ENCODE data around the gene CASP2. TPM values are rescaled to one million over a fixed set of nuclear protein-coding genes. Genes with fewer than 3 reads are reported as not detected.

Gene CASP2
- polyA plus RNA-seq, 1 experiment, result 16.0 TPM

- ChIA-PET POLR2A (no interaction called here), CTCF (interaction anchor here (1.2 to 1.7 kb wide), 2 partner anchors 9 to 49 kb away, joined by 3 to 4 read pairs; partner anchors contain the start of gene CASP2)
- TF ChIP-seq, protein P1, sequence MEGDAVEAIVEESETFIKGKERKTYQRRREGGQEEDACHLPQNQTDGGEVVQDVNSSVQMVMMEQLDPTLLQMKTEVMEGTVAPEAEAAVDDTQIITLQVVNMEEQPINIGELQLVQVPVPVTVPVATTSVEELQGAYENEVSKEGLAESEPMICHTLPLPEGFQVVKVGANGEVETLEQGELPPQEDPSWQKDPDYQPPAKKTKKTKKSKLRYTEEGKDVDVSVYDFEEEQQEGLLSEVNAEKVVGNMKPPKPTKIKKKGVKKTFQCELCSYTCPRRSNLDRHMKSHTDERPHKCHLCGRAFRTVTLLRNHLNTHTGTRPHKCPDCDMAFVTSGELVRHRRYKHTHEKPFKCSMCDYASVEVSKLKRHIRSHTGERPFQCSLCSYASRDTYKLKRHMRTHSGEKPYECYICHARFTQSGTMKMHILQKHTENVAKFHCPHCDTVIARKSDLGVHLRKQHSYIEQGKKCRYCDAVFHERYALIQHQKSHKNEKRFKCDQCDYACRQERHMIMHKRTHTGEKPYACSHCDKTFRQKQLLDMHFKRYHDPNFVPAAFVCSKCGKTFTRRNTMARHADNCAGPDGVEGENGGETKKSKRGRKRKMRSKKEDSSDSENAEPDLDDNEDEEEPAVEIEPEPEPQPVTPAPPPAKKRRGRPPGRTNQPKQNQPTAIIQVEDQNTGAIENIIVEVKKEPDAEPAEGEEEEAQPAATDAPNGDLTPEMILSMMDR (IDR thresholded peaks at IDR 0.05; ENCODE audit: insufficient read depth, low read depth, low read length), result no peak
- H3K27me3 ChIP-seq (ENCODE audit: control insufficient read depth, insufficient read depth, low read length), result peaks cover 14% of the 10 kb centered on the region
- H3K4me3 ChIP-seq (ENCODE audit: low read depth, low read length), result no peak overlapping the region
- DNase-seq (ENCODE audit: low read depth), result no peak
- no peaks in the 10 kb centered on the region for H3K36me3 ChIP-seq (ENCODE audit: control insufficient read depth, insufficient read depth, low read length)
These were observed 49.1 kb downstream of the CASP2 start for GRCh38 chr7:143337216-143337615.

DNA sequence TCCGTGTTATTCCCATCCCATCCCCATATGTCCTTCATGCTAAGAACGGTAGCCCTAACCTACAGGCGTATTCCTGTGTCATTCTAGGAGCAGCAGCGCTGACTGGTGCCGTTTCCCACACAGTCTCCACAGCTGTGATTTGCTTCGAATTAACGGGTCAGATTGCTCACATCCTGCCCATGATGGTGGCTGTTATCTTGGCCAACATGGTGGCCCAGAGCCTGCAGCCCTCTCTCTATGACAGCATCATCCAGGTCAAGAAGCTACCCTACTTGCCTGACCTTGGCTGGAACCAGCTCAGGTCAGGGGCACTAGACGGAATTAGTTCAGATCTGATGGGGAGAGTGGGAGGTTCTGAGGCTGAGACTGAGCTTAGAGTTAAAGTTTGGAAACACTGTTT, 53.7 kb downstream of the CASP2 start:
- ChIA-PET CTCF (no interaction called here), POLR2A (no interaction called here)
- no peak for DNase-seq (ENCODE audit: low read depth)
- Histone ChIP-seq H3K27me3 (ENCODE audit: control insufficient read depth, insufficient read depth, low read length) (peaks cover 17% of the 10 kb centered on the region), H3K4me3 (ENCODE audit: low read depth, low read length) (no peak overlapping the region), H3K36me3 (ENCODE audit: control insufficient read depth, insufficient read depth, low read length) (no peaks in the 10 kb centered on the region)
- TF ChIP-seq, protein P1 (IDR thresholded peaks at IDR 0.05; ENCODE audit: insufficient read depth, low read depth, low read length), result no peak

DNA sequence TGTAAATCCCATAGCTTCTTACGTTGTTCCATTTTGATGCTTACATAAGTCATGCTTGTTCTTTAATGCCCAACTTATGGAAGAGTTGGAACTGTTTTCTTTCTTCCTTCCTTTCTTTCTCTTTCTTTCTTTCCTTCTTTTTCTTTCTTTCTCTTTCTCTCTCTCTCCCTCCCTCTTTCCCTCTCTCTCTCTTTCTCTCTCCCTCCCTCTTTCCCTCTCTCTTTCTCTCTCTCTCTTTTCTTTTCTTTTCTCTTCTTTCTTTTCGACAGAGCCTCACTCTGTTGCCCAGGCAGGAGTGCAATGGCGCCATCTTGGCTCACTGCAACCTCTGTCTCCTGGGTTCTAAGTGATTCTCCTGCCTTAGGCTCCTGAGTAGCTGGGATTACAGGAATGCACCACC, 55.4 kb downstream of the CASP2 start:
- CTCF ChIA-PET, result interaction anchor here (0.9 kb wide), 2 partner anchors 8 to 37 kb away, joined by 3 read pairs; no protein-coding TSS in a partner anchor
- POLR2A ChIA-PET, result no interaction called here
- peaks cover 16% of the 10 kb centered on the region for H3K27me3 ChIP-seq (ENCODE audit: control insufficient read depth, insufficient read depth, low read length)
- no peaks in the 10 kb centered on the region for H3K36me3 ChIP-seq (ENCODE audit: control insufficient read depth, insufficient read depth, low read length)
- TF ChIP-seq, protein P1 (IDR thresholded peaks at IDR 0.05; ENCODE audit: insufficient read depth, low read depth, low read length), result no peak
- no peak for DNase-seq (ENCODE audit: low read depth)
- no peak overlapping the region for H3K4me3 ChIP-seq (ENCODE audit: low read depth, low read length)

- POLR2A ChIA-PET, result no interaction called here
- Histone ChIP-seq H3K27me3 (ENCODE audit: control insufficient read depth, insufficient read depth, low read length) (peaks cover 15% of the 10 kb centered on the region), H3K4me3 (ENCODE audit: low read depth, low read length) (no peak overlapping the region), H3K36me3 (ENCODE audit: control insufficient read depth, insufficient read depth, low read length) (no peaks in the 10 kb centered on the region)
- DNase-seq (ENCODE audit: low read depth), result no peak
- CTCF ChIA-PET, result interaction anchor here (0.6 to 1.6 kb wide), 4 partner anchors 8 to 51 kb away, joined by 3 to 5 read pairs (median 4); no protein-coding TSS in a partner anchor
- TF ChIP-seq, protein P1 (IDR thresholded peaks at IDR 0.05; ENCODE audit: insufficient read depth, low read depth, low read length), result peak; percentile 60
These were observed 57.3 kb downstream of the CASP2 start for GRCh38 chr7:143345428-143345900.

DNA sequence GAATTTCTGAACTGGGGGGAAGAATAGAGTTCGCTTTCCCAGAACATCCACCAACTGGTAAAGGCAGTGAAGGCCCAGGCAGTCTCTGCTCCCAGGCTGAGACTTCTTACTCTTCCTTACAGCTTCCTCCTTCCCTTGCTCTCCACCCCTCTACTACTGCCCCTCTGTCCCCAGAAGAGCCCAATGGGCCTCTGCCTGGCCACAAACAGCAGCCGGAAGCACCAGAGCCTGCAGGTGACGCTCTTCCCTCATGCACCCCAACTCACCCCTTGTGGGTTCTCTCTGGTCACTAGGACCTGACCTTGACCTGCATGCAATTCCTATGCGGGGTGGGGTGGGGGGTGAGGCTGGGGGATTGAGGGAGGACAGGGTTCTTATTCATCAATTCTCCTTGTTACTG, 57.9 kb downstream of the CASP2 start:
- ChIA-PET POLR2A (no interaction called here), CTCF (interaction anchor here (1.2 to 1.6 kb wide), 3 partner anchors 9 to 50 kb away, joined by 3 to 5 read pairs (median 4); no protein-coding TSS in a partner anchor)
- TF ChIP-seq, protein P1 (IDR thresholded peaks at IDR 0.05; ENCODE audit: insufficient read depth, low read depth, low read length), result no peak

More for the DNA sequence above, 57.9 kb downstream of the CASP2 start:
- no peak for DNase-seq (ENCODE audit: low read depth)
- H3K36me3 ChIP-seq (ENCODE audit: control insufficient read depth, insufficient read depth, low read length), result no peaks in the 10 kb centered on the region
- peaks cover 15% of the 10 kb centered on the region for H3K27me3 ChIP-seq (ENCODE audit: control insufficient read depth, insufficient read depth, low read length)
- H3K4me3 ChIP-seq (ENCODE audit: low read depth, low read length), result no peak overlapping the region
